Measurements from ENCODE around the gene JAZF1. TPM values are rescaled to one million over a fixed set of nuclear protein-coding genes. Genes with fewer than 3 reads are reported as not detected.

JAZF1 gene
- total RNA-seq, 1 experiment from 2014 or later: 9.1 TPM

DNA sequence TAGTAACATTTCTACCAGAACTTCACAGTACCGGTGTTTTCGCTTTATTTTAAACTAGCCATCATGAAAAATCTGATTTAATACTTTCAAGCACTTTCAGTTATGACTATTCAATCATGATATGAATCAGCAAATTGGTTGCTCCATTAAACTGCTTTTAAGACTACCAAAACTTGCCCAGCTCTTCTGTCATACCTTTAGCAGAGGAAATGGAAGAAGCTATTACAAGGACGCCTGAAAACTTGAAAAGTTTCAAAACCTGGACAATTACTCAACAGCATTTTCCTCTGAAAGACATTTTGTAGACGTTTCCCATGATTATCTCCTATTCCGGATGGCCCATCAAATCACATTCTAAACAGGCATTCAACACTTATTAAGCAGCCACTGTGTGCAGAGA, 2.0 kb downstream of the JAZF1 start:
- peaks cover 9% of the 10 kb centered on the region for H3K23me2 ChIP-seq (ENCODE audit: insufficient read length, low read depth, low read length, poor library complexity, severe bottlenecking)
- H3K4me2 ChIP-seq (ENCODE audit: insufficient read depth, insufficient read length, low read length): peak overlapping the region; percentile 62
- no peak overlapping the region for H3K4ac ChIP-seq (ENCODE audit: low read depth, low read length)
- H3K4me3 Mint-ChIP-seq: peak overlapping the region; percentile 72 to 84
- peaks cover 0 to 2% (median 0%) of the 10 kb centered on the region in 3 experiments; a peak in 1 of 7 replicates for H3K36me3 Mint-ChIP-seq (ENCODE audit: insufficient read depth in 1 of 3, low read depth in 3 of 3)
- H3T11ph ChIP-seq (ENCODE audit: low read length): no peak overlapping the region
- peaks cover 11% of the 10 kb centered on the region for H3K27me3 Mint-ChIP-seq (ENCODE audit: low read depth)
- H3K4me1 ChIP-seq (ENCODE audit: insufficient read depth, low read length): peaks cover 16% of the 10 kb centered on the region
- H4K5ac ChIP-seq (ENCODE audit: insufficient read length, low read depth, low read length): no peak overlapping the region
- no peak overlapping the region for H3K9ac ChIP-seq (ENCODE audit: extremely low read depth, insufficient read length, low read length)
- WGBS (ENCODE audit: extremely low coverage, insufficient read length, low lambda C conversion rate): no CpG with 5 or more reads among the region's 5 CpGs
- TF ChIP-seq, protein P1, sequence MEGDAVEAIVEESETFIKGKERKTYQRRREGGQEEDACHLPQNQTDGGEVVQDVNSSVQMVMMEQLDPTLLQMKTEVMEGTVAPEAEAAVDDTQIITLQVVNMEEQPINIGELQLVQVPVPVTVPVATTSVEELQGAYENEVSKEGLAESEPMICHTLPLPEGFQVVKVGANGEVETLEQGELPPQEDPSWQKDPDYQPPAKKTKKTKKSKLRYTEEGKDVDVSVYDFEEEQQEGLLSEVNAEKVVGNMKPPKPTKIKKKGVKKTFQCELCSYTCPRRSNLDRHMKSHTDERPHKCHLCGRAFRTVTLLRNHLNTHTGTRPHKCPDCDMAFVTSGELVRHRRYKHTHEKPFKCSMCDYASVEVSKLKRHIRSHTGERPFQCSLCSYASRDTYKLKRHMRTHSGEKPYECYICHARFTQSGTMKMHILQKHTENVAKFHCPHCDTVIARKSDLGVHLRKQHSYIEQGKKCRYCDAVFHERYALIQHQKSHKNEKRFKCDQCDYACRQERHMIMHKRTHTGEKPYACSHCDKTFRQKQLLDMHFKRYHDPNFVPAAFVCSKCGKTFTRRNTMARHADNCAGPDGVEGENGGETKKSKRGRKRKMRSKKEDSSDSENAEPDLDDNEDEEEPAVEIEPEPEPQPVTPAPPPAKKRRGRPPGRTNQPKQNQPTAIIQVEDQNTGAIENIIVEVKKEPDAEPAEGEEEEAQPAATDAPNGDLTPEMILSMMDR (conservative IDR thresholded peaks at IDR 0.05): no peak
- H3K27me3 ChIP-seq (ENCODE audit: insufficient read depth, low read length): no peaks in the 10 kb centered on the region
- H2BK20ac ChIP-seq (ENCODE audit: low read depth, low read length, poor library complexity, severe bottlenecking): no peak overlapping the region
- no peak overlapping the region for H3K14ac ChIP-seq (ENCODE audit: insufficient read depth, low read length)
- H4K20me1 ChIP-seq (ENCODE audit: control insufficient read depth, insufficient read depth, insufficient read length): no peaks in the 10 kb centered on the region
- H2AK5ac ChIP-seq (ENCODE audit: insufficient read length, low read length): no peak overlapping the region
- peaks cover 24 to 43% of the 10 kb centered on the region in 2 experiments for H3K4me1 Mint-ChIP-seq
- H3K18ac ChIP-seq (ENCODE audit: insufficient read length, low read depth, low read length): no peak overlapping the region
- no peak overlapping the region for H3K56ac ChIP-seq (ENCODE audit: insufficient read length, low read depth, low read length)
- H3K9me3 ChIP-seq (ENCODE audit: control insufficient read depth, low read depth, low read length): no peaks in the 10 kb centered on the region
- H2BK15ac ChIP-seq (ENCODE audit: low read depth, low read length): no peak overlapping the region
- no peak overlapping the region for H2BK5ac ChIP-seq (ENCODE audit: insufficient read length, low read length)
- no peak for DNase-seq
- H3K23ac ChIP-seq (ENCODE audit: insufficient read length, low read depth, low read length): no peak overlapping the region
- H2BK12ac ChIP-seq (ENCODE audit: insufficient read length, low read depth, low read length): no peak overlapping the region
- no peak overlapping the region for H2AFZ ChIP-seq (ENCODE audit: low read length)
- no peak overlapping the region for H4K91ac ChIP-seq (ENCODE audit: insufficient read length, low read depth, low read length)
- no peak overlapping the region for H3K27ac Mint-ChIP-seq
- peaks cover 10% of the 10 kb centered on the region; the same call in 1 of the 2 replicates for H3K79me2 ChIP-seq (ENCODE audit: insufficient read depth, low read length)
- no peak overlapping the region for H4K8ac ChIP-seq (replicated peaks; ENCODE audit: insufficient read length, low read depth, low read length)
- no peak overlapping the region for H2BK120ac ChIP-seq (ENCODE audit: low read depth, low read length, poor library complexity, severe bottlenecking)
- H3K27ac ChIP-seq (ENCODE audit: insufficient read length, low read depth, low read length): no peak overlapping the region
- peaks cover 0 to 2% of the 10 kb centered on the region in 2 experiments; a peak in 1 of 5 replicates for H3K9me3 Mint-ChIP-seq
- H3K79me1 ChIP-seq (ENCODE audit: insufficient read depth, low read depth, low read length, poor library complexity, severe bottlenecking): no peaks in the 10 kb centered on the region
